Choroid plexus epithelial cell (primary cell): ENCODE data around the gene TMEM106A.

Source experiments
- DNase-seq: peaks from one replicate; pipeline ENCODE4 v3.0.0-alpha.2; 2010; ENCODE audit warnings: low read depth
- H3K4me3 ChIP-seq: 2 replicates; pipeline ENCODE4 v1.5.1; 2011; ENCODE audit warnings: low read depth, mild to moderate bottlenecking, control low read depth, low read length, moderate library complexity
- TF ChIP-seq, protein P1 (sequence below): conservative IDR thresholded peaks from 2 replicates; pipeline ENCODE4 v1.5.1; 2011; ENCODE audit warnings: low read depth, mild to moderate bottlenecking, control low read depth, inconsistent platforms, low read length, moderate library complexity

TMEM106A gene

DNA sequence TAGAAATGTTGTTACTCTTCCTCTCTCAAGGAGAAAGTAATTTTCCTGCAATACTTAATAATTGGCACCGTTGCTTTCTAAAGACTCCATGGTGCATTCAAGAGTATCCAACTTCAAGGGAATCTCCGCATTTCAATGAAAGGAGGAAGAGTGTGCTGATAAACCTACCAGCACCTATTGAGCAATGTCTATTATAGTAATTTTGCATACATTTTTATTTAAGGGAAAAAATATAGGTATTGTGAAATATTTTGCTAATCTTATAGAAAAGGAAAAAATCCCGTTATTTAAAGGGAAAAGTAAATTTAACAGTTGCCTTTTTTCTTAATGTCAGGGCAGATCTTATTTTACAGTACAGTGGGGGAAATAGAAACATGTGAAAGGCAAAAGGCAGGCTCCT is 1.1 kb upstream of the TMEM106A start:
- DNase-seq: no peak
- H3K4me3 ChIP-seq: no peak overlapping the region
- TF ChIP-seq, protein P1, sequence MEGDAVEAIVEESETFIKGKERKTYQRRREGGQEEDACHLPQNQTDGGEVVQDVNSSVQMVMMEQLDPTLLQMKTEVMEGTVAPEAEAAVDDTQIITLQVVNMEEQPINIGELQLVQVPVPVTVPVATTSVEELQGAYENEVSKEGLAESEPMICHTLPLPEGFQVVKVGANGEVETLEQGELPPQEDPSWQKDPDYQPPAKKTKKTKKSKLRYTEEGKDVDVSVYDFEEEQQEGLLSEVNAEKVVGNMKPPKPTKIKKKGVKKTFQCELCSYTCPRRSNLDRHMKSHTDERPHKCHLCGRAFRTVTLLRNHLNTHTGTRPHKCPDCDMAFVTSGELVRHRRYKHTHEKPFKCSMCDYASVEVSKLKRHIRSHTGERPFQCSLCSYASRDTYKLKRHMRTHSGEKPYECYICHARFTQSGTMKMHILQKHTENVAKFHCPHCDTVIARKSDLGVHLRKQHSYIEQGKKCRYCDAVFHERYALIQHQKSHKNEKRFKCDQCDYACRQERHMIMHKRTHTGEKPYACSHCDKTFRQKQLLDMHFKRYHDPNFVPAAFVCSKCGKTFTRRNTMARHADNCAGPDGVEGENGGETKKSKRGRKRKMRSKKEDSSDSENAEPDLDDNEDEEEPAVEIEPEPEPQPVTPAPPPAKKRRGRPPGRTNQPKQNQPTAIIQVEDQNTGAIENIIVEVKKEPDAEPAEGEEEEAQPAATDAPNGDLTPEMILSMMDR: no peak

DNA sequence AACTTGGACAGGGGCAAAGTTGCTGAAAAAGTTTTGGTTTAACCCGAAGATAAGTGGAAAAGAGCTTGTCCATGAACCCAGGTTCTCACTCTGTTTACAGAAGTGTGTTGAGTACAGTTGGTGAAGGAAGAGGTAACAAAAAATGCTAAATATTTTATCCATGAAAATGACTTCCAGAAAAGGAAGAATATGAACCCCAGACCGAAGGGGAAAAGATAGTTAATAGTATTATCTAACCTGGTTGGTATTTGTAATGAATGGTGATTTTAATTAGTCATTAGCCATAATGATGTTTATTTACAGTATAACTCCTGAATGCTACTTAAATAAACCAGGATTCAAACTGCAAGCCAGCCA is 574 bp upstream of the TMEM106A start:
- peak; percentile 4 for DNase-seq
- TF ChIP-seq, protein P1: no peak
- peak overlapping the region; percentile 74 for H3K4me3 ChIP-seq

DNA sequence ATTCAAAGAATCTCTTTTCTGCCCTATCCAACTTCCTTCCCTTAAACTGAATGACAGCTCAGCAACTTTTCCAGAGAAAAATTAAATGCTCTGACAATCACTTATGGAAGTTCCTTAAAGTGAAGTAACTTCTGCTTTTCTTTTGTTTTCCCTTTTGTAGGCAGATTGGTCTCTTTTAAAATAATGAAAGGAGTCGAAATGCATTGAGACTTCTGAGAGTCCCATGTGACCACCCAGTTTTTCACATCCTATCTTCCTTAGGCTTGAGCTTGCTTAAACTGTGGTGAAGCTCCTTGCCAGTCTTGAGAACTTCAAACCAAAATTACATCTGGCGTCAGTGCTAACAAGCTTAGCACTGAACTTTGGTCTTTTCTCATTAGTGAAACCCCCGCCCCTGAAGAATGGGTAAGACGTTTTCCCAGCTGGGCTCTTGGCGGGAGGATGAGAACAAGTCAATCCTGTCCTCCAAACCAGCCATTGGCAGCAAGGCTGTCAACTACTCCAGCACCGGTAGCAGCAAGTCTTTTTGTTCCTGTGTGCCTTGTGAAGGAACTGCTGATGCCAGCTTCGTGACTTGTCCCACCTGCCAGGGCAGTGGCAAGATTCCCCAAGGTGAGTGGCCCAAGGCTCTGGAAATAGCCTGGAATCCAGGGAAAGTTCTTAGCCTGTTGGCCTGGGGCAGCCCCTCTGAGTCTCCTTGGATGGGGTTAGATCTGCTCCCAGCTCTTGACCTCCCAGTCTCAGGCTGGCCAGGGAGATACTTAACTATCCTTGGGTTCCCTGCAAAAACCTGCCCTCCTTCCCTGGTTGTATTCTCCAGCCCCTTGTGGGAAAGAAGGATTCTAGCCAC is 1.2 kb downstream of the TMEM106A start:
- TF ChIP-seq, protein P1: no peak
- peak overlapping the region; percentile 74 for H3K4me3 ChIP-seq
- DNase-seq: peak; percentile 31

DNA sequence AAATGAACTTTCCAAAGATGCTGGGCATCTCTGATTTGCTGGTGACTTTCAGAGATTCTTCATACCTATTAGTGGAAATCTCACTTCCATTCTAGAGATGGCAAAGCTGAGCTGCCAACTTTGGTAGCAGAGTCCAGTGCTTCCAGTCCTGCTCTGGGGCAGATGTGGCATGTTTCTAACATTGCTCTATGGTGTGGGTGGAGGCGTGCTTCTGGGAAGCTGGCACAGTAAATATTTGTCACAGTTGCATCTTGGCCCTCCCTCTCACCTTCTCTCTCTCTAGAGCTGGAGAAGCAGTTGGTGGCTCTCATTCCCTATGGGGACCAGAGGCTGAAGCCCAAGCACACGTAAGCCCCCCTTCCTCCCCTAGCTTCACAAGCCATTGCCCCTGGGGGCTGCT is 1.9 kb downstream of the TMEM106A start:
- TF ChIP-seq, protein P1: no peak
- DNase-seq: no peak
- H3K4me3 ChIP-seq: no peak overlapping the region

DNA sequence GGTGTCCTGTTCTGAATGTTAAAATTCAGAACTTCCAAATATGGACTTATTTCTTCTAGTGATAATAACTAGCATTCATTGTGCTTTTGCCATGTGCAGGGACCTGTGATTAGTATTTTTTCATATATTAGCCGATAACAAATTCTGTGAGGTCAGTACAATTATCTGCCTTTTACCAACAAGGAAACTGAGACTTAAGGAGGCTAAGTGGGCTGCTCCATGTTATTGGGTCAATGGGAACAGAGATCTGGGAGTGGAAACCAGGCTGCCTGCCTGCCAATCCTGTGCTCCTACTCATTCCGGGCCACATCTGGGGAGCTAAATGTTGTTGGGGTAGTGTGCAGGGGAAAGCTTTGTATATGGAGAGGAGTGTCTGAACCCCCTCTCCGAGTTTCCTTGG is 3.7 kb downstream of the TMEM106A start:
- no peak for DNase-seq
- H3K4me3 ChIP-seq: no peak overlapping the region
- TF ChIP-seq, protein P1: no peak

DNA sequence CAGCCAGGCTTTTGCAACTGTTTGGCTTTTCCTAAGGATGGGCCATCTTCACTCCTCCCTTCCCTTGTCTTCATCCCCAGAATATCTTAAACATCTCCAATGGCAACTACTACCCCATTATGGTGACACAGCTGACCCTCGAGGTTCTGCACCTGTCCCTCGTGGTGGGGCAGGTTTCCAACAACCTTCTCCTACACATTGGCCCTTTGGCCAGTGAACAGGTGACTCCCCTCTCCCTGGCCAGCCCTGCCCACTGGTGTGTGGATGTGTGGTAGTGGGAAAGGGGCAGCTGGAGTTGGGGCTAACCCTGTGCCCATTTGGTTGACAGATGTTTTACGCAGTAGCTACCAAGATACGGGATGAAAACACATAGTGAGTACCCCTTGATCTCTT is 4.7 kb downstream of the TMEM106A start:
- no peak overlapping the region for H3K4me3 ChIP-seq
- TF ChIP-seq, protein P1: no peak

More for the DNA sequence above, 4.7 kb downstream of the TMEM106A start:
- no peak for DNase-seq
